NCI-H524 (cell line): ENCODE data around the gene AKR1B15.
A peak's percentile ranks its signal among the peaks of the same experiment; 100 is the strongest.
"Not testable (repeated sequence)": the region's sequence is repeated elsewhere in the genome, so short reads cannot be mapped to it uniquely, and the experiment has no call there.

Experiments used
- DNase-seq, 2 experiments: peaks; one replicate each; lab custom pipeline; 2025; lab: John Stamatoyannopoulos, UW

The AKR1B15 gene

DNA sequence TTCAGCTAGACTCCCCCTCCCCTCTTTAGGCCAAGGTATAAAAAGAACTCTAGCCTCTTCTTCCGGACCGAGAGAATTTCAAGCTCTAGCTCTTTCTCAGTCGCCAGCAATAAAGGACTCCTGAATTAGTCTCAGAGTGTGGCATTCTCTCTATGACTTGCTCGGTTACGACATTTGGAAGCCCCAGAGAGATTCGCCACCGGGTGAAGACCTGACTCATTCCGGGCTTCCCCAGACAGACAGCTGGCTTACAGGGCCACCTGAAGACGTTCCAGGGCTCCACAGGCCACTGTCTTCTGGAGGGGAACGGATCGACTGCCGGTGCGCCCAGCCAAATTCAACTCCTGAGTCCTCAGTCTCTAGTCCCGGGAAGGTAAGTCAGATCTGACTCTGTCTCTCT is at the start of gene AKR1B15:
Gene AKR1B15 (plus strand): TSS at position 234 of the 400 bp plus-strand sequence. CDS start 15,510 bp downstream, outside the sequence.
- no peak for DNase-seq

DNA sequence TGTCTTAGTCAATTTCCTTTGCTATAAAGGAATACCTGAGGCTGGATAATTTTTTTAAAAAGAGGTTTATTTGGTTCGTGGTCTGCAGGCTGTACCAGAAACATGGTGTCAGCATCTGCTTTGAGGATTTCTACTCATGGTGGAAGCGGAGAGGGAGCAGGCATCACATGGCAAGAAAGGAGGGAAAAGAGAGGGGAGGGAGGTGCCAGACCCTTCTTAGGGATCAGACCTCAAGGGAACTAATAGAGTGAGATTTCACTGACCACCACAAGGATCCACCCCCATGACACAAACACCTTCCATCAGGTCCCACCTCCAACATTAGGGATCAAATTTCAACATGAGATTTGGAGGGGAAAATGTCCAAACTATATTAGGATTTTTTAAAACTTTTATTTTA is 48.5 kb upstream of the AKR1B15 start:
- no peak for DNase-seq

DNA sequence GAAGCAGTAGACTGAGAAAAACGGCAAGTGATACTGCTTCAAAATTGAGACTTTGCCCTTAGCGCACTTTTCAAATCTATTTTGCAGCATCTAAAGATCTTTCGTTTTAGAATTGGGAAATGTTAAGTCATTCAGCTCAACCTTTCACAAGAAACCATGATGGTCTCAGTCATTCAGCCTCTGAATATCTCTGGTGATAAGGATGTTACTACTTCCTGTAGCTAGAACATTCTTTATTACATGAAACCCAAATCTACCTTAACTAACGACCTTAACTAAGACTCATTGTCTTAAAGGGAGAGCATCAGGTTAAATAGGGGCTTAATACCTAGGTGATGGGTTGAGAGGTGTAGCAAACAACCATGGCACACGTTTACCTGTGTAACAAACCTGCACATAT is 47.9 kb upstream of the AKR1B15 start:
- no peak for DNase-seq

DNA sequence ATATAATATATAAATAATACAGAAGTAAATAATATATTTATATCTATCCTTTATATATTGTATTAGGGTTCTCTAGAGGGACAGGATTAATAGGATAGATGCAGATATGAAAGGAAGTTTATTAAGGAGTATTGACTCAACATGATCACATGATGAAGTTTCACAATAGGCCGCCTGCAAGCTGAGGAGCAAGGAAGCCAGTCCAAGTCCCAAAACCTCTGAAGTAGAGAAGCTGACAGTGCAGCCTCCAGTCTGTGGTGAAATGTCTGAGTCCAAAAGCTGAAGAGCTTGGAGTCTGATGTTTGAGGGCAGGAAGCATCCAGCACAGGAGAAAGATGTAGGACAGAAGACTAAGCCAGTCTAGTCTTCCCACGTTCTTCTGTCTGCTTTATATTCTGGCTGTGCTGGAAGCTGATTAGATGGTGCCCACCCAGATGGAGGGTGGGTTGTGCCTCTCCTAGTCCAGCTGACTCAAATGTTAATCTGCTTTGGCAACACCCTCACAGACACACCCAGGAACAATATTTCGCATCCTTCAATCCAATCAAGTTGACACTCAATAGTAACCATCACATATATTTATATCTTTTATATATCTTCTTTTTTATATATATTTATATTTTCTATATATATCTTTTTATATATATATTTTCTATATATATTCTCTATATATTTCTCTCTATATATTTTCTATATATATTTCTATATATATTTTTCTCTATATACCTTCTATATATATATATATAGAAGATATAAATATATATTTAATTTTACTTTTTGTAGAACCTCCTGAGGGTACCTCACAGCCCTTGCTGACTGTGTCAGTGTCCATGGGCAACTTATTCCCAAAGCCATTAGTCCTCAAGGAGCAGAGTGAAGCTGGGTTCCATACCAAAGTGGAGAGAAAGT is 46.2 kb upstream of the AKR1B15 start:
- no peak for DNase-seq

DNA sequence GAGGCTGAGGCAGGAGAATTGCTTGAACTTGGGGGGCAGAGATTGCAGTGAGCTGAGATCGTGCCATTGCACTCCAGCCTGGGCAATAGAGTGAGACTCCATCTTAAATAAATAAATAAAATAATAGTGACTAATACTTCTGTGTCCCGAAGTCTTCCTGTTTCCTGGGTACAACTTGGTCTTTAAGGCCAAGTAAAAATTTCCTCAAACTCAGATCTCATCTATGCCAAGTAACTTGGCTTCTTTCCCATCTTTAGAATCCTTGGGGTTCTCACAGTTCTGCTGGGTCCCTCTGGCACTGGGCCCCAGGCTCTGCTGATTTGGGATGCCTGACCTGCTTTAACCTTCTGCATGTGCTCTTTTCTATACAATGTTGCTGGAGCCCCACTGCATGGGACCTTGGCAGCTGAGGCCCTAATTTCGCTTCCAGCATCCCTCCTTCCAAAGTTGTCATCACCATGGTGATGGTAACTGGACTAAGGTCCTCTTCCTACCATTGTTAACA is 44.2 kb upstream of the AKR1B15 start:
- no peak for DNase-seq

DNA sequence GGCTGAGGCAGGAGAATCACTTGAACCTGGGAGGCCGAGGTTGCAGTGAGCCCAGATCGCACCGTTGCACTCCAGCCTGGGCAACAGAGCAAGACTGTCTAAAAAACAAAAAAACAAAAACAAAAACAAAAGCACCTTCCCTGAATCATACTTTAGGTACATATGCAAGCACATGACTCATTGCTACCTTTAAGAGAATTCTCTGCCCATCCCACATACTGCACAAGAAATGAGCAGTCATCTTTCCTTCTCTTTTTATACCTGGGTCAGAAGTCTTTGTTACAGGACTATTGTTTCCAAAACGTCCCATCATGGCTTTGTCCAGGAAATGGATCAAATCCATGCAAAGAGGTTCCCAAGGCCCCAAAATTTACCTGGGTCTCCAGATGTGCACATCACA is 43.1 kb upstream of the AKR1B15 start:
- no peak for DNase-seq

DNA sequence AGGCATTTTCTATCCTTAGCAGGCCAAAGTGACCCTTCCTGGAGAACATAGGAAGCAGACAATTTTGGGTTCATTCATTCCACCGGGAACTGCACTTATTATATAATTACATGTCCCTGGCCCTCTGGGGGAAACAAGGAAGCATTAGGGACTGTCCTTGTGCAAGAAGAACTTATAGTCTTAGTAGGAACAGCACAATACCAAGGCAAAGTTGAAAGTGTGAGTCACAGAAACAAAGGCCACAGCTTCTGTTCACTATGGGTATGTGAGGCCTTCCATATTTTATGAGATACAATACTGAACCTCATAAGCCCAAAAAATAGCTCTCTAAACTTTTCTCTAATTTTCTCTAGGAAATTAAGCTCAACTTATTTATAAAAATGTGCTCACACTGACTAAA is 39.9 kb upstream of the AKR1B15 start:
- DNase-seq, result no peak

DNA sequence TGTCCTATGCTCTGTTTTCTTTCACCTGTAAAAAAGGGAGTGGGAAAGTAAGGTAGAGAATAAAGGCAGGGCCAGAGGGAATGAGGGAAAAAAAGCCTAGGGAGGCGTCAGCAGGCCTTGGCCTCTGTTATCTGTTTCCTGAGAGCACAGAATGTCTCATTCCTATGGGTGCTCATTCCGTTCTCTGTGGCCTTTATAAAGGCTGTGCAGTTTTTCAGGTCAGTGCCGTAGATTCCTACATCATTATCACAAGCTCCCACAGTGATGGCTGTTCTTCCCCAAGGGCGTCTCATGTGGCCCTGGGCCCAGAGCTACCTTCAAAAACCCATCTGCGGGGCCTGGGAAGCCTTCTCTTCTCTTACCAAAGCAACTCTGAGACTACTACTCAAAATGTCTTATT is 38.3 kb upstream of the AKR1B15 start:
- DNase-seq, result no peak

DNA sequence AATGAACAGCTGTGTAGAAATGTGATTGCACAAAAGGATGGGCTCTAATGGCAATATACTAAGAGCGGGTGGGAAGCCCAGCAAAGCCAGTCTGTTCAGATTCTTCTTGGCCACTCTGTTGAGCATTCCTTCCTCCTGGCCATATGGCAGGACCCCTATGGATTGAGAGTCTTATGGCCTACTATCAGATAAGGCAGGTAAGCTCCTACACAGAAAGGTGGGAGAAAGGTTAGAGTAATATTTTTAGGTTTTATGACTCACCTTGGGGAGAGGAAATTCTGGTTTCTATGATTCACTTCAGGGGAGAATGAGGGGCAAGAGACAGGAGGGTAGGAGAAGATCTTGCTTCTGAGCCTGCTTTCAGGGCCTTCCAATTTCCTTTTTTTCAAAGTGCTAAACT is 36.6 kb upstream of the AKR1B15 start:
- DNase-seq, result no peak

DNA sequence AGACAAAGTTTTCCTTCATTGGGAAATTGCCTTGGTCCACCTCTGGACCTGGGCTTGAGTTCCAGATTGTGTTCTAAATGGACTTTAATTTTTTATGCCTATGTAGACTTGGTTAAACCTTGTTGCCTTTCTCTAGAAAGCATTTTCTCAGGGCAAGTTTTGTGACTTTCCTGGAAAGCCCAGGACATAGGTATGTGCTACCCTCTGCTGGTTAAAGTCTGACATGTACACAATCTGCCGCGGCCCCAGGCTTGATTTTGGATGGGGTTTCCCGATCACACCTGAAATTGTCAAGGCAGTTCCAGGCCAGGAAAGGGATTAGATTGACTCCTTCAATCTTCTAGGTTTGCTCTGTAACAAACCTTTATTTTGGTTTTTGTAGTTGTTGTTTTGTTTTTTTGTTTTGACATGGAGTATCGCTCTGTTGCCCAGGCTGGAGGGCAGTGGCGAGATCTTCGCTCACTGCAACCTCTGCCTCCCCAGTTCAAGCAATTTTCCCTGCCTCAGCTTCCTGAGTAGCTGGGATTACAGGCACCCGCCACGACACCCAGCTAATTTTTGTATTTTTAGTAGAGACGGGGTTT is 35.6 kb upstream of the AKR1B15 start:
- peak; percentile 55 to 75 for DNase-seq

DNA sequence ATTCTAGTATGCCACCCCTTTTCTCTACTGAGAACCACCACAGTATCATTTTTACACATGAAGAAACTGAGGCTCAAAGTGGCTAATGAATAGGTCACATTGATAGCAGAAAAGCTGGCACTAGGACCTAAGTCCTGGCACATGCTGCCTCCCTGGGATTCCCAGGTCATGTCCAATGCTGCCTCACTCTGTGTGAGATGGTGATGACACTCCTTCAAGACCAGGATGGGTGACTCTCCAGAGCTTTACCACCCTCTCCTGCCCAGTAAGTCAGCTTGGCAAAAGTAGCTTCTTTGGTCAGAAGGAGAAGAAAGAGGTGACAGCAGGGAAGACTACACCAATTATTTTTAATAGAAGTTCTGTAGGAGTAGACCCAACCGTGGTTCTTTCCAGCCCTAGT is 34.8 kb upstream of the AKR1B15 start:
- no peak for DNase-seq

DNA sequence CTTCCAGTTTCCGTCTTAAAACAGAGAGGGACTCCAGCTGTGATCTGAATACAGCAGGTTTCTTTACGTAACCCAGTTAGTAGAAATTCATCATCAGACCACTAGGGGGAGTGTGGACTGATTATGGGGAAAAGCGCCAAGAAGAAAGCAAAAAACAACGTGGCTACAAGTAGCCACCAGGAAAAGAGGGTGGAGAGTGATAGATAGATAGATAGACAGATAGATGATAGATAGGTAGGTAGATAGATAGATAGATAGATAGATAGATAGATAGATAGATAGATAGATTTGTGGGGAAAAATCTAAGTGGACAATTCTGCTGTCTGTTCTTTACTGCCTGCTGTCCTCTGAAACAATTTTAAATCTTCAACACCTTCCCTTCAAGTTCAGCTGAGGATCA is 34.2 kb upstream of the AKR1B15 start:
- peak; percentile 74 to 89 for DNase-seq

DNA sequence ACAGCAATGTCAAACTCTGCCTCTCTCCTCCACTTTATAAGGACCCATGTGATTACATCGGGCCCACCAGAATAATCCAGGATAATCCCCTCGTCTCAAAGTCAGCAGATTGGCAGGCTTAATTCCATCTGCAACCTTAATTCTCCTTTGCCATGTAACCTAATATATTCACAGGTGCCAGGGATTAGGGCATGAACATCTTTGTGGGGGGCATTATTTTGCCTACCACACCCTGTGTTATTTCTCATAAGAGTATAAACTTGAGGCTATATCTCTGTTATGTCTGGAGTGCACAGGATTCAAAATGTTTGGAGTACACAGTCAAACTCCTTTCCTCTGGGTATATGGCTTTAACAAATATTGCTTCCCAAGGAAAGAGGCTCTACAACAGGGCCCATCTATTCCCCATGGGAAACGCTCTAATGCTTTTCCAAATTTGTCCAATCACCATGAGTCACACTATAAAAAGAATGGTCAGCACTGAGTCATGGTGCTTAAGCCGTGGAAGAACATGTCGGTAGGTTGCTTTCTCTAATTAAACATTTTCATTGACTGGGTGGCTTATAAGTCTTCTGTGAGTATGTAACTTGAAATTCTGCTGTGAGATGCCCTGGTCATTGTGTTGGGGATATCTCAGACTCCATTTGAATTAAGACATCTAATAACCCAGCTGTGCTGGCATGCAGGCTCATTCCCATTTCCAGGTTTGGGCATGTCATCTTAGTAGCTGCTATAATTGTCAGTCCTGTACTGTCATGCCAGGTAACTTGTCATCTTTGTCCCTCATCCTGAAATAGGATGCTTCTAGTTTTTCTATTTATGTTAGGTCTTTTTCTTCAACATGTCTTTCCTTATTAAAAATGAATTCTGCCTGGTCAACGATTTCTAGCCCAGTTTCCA is 33.1 kb upstream of the AKR1B15 start:
- peak; percentile 93 to 97 for DNase-seq

DNA sequence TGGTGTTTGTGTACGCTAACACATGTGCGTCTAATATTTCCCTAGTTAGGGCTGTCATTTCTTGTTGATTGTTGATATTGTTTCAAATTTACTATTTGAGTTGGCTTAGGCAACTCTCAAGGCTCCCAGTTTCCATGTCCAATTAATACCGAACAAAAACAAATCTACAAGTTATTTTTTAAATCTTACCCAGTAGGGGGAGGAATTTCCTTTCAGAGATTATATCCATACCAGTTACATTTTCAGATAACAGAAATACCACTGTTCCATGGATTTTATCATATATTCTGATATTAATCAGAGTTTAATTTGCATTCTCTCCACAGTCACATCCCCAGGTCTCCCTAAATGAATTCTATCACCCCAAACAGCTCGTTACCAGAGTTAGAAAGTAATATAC is 28.8 kb upstream of the AKR1B15 start:
- DNase-seq, result peak in 1 of 2 experiments; percentile 7

DNA sequence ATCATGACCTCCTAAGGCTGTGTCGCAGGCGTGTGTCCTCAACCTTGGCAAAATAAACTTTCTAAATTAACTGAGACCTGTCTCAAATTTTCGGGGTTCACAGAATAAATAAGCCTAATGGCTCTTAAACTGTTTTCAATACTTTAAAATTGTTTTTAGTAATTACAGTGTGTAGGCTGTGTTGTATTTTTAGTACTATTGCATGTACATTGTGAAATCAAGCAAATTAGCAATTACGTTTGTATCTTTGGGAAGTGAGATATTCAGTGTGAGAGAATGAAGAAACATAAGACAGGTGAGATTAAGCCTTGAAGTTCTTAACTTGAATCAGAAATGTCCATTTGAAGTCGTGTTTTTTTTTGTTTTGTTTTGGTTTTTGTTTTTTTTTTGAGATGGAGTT is 26.3 kb upstream of the AKR1B15 start:
- DNase-seq, result no peak

DNA sequence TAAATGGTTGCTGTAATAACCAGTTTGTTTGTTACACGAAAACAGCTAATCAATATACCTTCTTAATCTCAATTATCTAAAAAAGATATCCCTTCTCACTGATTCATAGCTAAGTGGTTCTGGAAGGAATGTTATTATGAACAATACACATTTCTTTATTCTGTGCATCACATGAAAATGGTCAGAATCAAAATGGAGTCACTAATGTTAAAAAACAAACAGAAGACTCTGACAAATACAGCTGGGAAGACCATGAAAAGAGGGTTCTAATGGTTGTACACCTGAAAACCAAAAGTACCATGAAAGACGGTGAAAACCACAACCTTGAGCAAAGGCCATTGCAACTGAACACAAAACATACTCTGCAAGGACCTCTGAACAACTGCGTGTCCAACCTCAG is 23.5 kb upstream of the AKR1B15 start:
- DNase-seq, result not testable (repeated sequence)

DNA sequence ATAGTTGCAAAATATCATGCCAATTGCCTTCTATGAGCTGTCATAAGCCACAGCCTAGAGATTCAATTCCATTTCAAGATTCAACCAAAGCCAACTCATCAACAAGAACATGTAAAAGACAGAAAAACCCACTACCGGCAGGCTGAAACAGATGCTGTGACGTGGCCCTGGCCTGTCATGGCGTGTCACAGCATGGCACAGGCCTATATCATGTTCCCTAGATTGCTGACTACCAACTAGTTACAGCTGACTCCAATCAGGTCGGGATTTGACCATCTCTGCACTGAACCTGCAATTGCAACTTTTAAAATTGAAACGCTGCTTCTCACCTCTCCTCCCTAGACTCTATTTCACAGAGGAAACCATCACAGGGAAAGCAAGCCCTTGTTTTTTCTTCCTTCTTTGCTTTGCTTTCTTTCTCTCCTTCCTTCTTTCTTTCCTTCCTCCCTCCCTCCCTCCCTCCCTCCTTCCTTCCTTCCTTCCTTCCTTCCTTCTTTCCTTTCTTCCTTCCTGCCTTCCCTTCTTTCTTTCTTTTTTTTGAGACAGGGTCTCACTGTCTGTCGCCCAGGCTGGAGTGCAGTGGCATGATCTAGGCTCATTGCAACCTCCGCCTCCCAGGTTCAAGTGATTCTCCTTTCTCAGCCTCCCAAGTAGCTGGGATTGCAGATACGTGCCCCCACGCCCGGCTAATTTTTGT is 22.2 kb upstream of the AKR1B15 start:
- DNase-seq, result peak in 1 of 2 experiments; percentile 6

DNA sequence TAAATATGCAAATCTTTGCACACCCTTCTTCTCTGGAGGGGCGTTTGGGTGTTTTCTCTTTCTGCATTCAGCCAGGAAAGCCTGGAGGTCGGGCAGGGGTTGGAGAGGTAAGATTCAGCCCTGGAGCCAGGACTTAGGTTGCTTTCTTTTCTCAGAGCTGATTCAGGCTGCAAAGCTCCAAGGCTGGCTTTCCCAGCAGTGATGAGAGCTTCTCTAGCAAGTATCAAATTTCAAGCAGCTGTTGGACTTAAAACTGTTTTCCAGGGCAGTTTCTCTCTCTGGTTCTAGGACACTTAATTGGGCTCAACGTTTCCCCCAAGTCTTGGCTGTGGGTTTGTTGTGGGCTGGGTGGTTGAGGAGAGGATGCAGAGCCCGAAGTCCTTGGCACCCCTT is 20.9 kb upstream of the AKR1B15 start:
- DNase-seq, result peak; percentile 71 to 96

DNA sequence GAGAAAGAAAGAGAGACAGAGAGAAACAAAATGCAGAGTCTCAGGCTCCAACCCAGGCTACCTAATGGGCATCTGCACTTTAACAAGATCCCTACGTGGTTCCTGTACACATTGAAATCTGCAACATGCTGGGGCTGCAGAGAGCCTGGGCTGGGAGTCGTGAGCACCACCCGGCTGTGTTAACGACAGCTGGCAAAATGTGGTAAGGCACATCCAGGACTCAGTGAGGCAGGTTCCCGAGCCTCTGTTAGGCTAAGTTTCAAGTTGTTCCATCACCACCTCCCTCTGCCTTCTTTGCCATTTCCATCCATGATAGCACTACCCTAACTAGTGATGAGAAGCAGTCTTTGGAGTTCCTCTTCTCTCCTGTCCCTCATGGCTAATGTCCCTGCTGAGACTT is 20.2 kb upstream of the AKR1B15 start:
- DNase-seq, result peak in 1 of 2 experiments; percentile 54

DNA sequence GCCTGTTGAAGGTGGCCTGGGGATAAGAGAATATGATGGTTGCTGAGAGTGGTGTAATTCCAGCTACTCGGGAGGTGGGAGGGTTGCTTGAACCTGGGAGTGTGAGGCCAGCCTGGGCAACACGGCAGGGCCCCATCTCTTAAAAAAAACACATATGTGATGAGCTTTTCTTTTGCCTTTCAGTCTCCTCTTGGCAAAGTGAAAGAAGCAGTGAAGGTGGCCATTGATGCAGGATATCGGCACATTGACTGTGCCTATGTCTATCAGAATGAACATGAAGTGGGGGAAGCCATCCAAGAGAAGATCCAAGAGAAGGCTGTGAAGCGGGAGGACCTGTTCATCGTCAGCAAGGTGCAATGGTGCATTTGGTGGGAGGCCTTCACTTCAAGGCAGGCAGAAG is 18.4 kb upstream of the AKR1B15 start:
- no peak for DNase-seq

DNA sequence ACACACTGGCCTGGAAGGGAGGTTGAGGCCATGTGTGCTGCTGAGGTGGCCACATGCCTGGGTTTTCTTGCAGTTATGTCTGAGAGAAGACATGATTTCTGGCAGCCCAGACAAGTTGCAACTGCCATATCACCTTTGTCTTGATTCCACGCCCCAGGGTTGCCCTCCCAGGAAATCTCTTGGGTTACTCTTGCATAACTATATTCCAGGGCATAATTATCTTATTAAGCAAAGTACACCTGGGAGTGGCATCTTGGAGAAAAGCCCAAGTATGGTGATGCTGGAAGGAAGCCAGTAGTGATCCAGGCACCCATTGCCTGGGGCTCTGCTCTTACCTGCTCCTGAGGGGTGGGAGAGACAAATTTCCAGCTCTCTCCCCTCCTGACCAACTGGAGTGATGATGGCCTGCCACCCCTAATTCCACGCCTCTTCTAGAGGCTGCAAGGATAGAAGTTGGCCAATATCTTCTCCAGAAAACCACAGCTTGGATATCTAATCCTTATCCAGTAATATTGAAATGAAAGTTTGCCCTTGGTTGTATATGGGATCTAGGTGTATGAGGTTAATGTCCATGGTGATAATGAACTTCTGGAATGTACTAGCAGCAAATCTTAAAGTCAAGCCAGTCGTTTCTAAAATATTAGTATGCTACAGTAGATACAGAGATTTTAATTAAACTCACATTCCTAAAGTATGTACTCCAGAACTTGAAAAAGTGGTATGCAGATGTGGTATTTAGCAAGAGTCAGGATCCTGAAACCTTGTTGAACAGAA is 16.5 kb upstream of the AKR1B15 start:
- peak in 1 of 2 experiments; percentile 14 for DNase-seq
